ENCODE results near the gene MBOAT2.
"Not testable (repeated sequence)": the region's sequence is repeated elsewhere in the genome, so short reads cannot be mapped to it uniquely, and the experiment has no call there.

Gene MBOAT2

GRCh38 chr2:8989536-8990079 is 13.9 kb downstream of the MBOAT2 start:
- DNase-seq: no peak

GRCh38 chr2:8987410-8987809 is 16.1 kb downstream of the MBOAT2 start:
- no peak for DNase-seq

- no peak for DNase-seq
These were observed 17.0 kb downstream of the MBOAT2 start for GRCh38 chr2:8986327-8986976.

- DNase-seq: no peak
These were observed 17.7 kb downstream of the MBOAT2 start for GRCh38 chr2:8985561-8986326.

- no peak for DNase-seq
These were observed 18.6 kb downstream of the MBOAT2 start for GRCh38 chr2:8984855-8985254.

GRCh38 chr2:8984157-8984556 is 19.3 kb downstream of the MBOAT2 start:
- DNase-seq: no peak

- DNase-seq: no peak
These were observed 19.9 kb downstream of the MBOAT2 start for GRCh38 chr2:8983571-8983970.

GRCh38 chr2:8981876-8982275 is 21.6 kb downstream of the MBOAT2 start:
- DNase-seq: no peak

- DNase-seq: no peak
These were observed 23.4 kb downstream of the MBOAT2 start for GRCh38 chr2:8980096-8980495.

- no peak for DNase-seq
These were observed 25.7 kb downstream of the MBOAT2 start for GRCh38 chr2:8977758-8978157.

GRCh38 chr2:8976442-8977259 is 26.8 kb downstream of the MBOAT2 start:
- no peak for DNase-seq

GRCh38 chr2:8974016-8974415 is 29.5 kb downstream of the MBOAT2 start:
- DNase-seq: no peak

- not testable (repeated sequence) for DNase-seq
These were observed 30.5 kb downstream of the MBOAT2 start for GRCh38 chr2:8973017-8973416.

- DNase-seq: not testable (repeated sequence)
These were observed 30.9 kb downstream of the MBOAT2 start for GRCh38 chr2:8972535-8972934.

- not testable (repeated sequence) for DNase-seq
These were observed 34.1 kb downstream of the MBOAT2 start for GRCh38 chr2:8969348-8969747.

GRCh38 chr2:8966123-8966908 is 37.2 kb downstream of the MBOAT2 start:
- DNase-seq: no peak

GRCh38 chr2:8965216-8965969 is 38.1 kb downstream of the MBOAT2 start:
- DNase-seq: no peak

GRCh38 chr2:8962890-8963289 is 40.6 kb downstream of the MBOAT2 start:
- DNase-seq: no peak

- DNase-seq: no peak
These were observed 45.9 kb downstream of the MBOAT2 start for GRCh38 chr2:8957628-8958027.

GRCh38 chr2:8956774-8957173 is 46.7 kb downstream of the MBOAT2 start:
- DNase-seq: no peak

GRCh38 chr2:8954990-8955389 is 48.5 kb downstream of the MBOAT2 start:
- no peak for DNase-seq

- DNase-seq: no peak
These were observed 50.0 kb downstream of the MBOAT2 start for GRCh38 chr2:8953525-8953924.

Measured in cerebellar nuclear complex (tissue), 1 donor.